T47D (cell line): ENCODE measurements around the gene ZNF837.

Source experiments
- DNase-seq, 2 experiments: peaks; one replicate each; pipeline versions ENCODE4 v3.0.0 to v3.0.0-alpha.2; 2011 to 2012; ENCODE audit warnings: low read depth in 1 of 2, low spot score in 1 of 2
- JUND ChIP-seq: IDR thresholded peaks from 2 replicates; pipeline ENCODE4 v1.6.1; 2012; ENCODE audit warnings: low read depth
- in situ Hi-C: cut with HindIII; loops from 2 replicates; pipeline ENCODE4 v1.10.0; 2016; ENCODE audit warnings: low sequenced_read_pairs, low pct_unique_long_range_greater_than_20kb

The ZNF837 gene

DNA sequence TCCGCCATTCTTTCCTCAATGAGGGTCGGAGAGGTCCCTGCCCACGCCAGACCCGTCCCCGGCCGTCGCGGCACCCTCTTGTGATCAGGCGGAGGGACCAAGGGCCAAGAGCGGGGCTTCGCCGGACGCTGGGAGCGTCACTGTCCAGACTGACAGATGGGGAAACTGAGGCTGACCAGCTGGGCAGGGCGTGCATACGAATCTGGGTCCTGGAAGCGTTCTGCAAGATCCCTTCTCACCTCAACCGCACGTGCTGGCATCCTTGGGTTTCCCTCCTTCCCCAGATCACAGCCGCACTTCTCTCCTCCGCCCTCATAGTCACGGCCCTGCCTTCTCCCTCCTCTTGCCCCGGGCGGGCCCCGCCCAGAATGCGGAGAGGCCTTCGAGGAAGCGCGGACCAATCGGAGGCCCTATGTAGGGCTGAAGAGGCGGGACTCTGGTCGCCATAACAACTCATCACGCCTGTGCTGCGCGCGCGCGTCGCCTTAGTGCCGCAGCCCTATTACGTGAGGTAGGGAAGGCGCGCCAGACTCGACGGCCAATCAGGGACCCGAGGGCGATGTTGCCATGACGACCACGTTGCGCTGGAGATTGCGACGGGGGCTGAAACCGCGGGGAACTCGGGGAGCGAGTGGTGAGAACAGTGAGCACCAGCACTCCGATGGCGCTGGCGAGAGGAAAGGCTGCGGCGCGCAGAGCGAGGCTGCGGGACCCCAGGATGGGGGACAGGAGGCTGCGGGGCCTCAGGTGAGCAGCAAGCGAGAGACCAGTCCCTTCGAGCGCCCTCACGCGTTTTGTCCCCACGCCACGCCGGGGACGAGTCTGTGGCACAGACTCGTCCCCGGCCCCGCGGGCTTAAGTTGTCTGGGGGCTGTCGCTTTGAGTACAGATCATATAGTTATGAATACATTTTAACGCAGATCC, 20.3 kb upstream of the ZNF837 start:
- DNase-seq: peak; percentile 98 to 99
- TF ChIP-seq JUND: no peak
- in situ Hi-C loops: no loop called here

DNA sequence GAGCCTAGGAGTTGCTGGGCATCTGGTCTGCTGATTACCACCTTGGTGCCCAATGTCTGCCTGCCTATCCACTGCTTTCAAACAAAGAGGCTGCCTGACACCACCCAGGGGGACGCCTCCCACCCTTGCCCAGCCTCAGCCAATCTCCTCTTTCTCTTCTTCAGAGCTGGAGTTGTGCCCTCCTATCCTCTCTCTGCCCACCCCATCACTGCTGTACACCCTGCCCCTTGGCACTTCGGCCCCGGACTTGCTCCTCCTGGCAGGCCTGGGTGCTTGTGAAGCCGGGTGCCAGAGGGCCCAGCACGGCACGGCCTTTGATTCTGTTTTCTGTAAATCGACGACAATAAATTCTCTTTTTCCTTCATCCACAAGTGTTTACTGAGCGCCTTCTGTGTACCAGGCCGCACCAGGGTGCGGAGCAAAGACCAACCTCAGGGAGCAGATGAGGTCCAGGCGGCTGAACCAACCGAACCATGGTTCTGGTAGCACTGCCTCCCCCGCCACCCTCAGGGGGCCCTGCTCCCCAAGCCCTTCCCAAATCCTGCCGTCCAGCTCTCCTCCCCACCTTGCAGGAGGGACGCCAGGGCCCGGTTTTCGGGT, 19.6 kb upstream of the ZNF837 start:
- no peak for TF ChIP-seq JUND
- DNase-seq: no peak
- in situ Hi-C loops: no loop called here

DNA sequence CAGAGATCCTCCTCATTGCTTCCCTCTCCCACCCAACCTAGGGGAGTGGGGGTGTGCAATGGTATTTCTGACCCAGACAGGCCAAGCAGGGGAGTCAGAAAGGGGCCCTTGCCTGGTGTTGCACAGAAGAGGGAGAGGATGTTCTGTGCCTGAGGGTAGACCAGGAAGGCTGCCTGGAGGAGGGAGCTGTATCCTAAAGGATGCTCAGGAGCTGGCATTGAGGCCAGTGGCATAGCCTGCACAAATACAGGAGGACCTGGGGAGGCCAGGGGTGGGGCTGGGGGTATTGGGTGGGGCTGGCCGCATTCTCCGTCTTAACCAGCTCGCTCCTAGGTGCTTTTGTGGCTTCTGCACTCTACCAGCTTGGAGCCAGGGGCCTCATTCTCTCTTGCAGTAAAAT, 19.1 kb upstream of the ZNF837 start:
- in situ Hi-C loops: no loop called here
- TF ChIP-seq JUND: no peak
- no peak for DNase-seq

DNA sequence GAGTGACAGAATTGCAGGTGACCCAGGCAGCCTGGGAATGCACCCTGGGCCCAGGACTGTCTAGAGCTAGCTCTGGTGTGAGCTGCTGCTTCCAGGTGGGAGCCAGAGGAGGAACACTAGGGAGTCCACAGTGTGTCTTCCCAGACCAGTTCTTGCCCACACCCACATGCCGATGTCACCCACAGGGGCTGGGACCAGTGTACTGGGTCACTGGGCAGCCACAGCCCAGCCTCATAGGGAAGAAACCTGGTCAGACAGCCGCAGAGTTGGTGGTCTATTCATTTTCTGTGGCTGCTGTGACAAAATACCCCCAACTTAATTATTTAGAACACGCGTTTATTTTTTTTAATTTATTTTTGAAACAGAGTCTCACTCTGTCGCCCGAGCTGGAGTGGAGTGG, 17.7 kb upstream of the ZNF837 start:
- in situ Hi-C loops: no loop called here
- DNase-seq: no peak
- TF ChIP-seq JUND: no peak

DNA sequence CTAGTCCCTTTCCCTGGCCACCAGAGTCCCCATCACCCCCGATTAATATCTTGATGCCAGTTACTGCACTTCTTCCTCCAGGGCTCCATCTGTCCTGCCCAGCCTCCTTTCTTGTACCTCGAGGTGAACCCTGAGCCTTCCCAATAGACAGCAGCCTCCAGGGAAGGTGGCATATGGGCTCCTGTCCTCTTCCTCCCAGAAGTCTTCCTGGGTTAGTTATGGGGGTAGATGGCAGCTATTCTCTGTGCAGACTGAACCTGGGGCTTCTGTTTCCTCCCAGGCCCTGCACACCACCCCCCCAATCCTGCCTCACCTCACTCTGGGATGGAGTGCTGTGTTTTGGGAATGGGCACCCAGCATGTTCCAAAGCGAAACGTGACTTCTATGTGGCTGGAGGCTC, 17.3 kb upstream of the ZNF837 start:
- no peak for DNase-seq
- in situ Hi-C loops: no loop called here
- TF ChIP-seq JUND: no peak

DNA sequence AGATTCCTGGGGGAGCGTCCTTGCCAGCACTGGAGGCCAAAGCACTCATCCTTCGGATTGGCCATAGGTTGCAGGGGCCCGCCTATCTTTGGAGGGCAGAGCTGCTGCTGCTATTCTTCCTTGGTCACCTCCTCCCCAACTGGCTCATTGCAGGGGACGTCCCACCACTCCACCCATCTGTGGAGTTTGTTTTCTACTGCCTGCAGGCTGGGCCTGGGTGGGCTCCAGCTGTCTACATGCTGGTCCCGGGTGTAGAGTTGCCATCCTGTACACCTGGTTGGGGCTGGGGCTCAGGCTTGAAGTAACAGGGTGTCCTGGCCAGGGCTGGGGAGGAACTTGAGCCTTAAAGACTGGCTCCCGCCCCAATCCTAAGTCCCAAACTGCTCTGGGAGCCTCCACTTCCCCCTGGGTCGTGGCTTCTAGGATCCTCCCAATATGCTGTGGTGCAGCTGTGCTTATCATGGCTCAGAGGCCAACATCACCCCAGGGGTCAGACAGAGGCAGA, 16.8 kb upstream of the ZNF837 start:
- no peak for TF ChIP-seq JUND
- in situ Hi-C loops: no loop called here
- DNase-seq: no peak

DNA sequence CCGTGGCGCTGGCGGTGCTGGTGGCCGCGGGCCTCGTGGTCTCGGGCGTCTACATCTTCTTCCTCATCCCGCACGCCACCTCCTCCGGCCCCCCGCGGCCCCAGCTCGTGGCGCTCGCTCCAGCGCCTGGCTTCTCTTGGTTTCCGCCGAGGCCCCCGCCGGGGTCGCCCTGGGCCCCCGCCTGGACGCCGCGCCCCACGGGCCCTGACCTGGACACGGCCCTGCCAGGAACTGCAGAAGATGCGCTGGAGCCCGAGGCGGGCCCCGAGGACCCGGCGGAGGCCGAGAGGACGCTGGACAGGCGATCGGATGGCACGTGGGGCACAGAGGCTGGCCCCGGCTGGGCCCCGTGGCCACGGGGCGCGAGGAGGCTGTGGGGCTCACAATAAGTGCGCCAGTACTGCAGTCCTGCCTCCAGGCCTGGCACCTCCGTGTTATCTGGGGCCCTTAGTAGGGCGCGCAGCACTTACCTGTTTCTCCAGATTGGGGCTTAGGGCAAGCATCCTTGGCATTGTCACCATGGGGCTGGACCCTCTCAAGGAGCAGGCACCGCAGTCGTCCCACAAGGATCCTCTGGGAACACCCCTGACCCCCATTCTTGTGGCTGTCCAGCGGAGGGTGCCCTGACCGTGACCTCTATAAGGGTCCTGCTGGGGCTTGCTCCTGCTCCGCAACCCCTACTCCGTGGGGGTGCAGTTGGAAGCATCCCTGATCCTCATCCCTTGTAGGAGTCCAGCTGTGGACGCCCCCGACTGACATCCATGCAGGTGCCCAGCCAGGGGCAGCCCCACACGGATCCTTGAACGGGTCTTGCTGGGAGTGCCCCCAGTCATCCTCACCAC, 16.1 kb upstream of the ZNF837 start:
- DNase-seq: no peak
- in situ Hi-C loops: no loop called here
- no peak for TF ChIP-seq JUND

DNA sequence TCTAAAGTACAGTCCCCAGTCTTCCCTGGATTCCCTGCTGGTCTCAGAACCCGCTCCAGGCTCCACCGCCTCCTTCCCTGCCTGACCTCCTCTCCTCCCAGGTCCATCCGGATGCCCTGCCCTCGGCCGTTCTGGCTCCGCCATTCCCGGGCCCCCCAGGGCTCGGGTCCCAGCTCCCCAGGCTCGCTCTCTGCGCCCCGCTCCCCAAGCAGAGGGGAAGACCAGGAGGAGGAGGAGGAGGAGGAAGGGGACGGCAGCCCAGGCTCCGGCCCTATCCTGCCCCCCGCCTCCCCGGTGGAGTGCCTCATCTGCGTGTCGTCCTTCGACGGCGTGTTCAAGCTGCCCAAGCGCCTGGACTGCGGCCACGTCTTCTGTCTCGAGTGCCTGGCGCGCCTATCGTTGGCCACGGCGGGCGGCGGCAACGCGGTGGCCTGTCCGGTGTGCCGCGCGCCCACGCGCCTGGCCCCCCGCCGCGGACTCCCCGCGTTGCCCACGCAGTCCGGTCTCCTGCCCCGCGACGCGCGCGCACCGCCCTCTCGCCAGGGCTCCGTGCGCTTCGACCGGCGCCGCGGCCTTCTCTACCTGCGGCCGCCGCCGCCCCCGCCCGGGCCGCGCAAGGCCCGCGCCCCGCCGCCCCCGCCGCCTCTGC, 15.3 kb upstream of the ZNF837 start:
- no peak for TF ChIP-seq JUND
- in situ Hi-C loops: no loop called here
- DNase-seq: no peak

DNA sequence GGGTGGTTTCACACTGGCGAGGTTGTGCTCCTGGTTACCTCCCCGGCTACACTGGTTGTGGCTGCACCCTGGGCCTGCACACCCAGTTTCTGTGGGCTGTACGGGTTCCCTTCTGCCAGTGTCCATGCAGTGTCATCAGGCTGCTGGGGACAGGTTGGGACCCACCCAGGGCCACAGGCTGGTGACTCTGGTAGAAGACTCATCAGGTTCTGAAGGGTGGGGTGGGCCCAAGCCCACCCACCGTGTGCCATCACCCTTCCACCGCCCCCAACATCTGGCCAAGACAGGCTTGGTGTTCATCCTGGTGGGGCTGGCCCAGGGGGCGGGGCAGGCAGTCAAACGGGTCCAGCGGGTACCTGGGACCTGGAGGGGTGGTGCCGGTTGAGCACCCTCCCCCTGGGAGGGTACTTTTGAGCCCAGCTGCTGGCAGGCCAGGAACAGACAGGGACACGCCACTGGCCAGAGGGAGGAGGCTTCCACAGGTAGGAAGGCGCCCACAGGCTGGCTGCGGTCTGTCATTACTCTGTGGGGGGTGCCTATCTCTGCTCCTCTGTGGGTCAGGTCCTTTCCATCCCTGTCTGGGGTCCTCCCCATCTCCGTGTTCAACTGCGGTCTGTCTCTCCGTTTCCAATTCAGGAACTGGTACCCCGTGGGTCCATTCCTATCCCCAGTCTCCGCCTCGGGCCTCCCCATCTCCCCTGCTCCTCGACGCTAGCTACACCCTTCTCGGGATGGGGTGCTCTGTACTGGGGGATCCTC, 14.6 kb upstream of the ZNF837 start, which contains the start of gene RNF225:
TSS of gene RNF225 (plus strand) at position 437 of the 759 bp plus-strand sequence. CDS start 434 bp downstream, outside the sequence.
- TF ChIP-seq JUND: no peak; the same call in 1 of the 2 replicates
- peak; percentile 92 to 96 for DNase-seq

DNA sequence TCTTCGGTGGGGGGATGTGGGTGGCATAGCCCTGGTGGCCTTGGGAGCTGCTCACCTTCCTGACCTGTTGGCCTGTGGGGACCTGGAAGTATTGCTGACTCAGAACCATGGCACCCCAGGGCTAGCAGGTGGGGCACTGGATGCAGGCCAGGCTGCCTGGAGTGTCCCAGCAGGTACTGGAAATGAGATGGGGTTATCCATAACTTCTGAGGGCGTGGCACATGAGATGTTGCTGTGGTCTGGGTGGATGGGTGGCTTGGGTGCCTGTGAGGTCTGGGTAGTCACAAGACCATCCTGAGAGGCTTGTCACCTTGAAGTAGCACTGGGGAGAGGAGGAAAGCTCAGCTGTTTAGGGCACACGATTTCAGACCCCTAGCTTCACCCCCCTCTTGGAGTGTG, 14.0 kb upstream of the ZNF837 start:
- in situ Hi-C loops: no loop called here
- DNase-seq: no peak
- no peak for TF ChIP-seq JUND

More for the DNA sequence above, 14.6 kb upstream of the ZNF837 start, which contains the start of gene RNF225:
- in situ Hi-C loops: no loop called here

DNA sequence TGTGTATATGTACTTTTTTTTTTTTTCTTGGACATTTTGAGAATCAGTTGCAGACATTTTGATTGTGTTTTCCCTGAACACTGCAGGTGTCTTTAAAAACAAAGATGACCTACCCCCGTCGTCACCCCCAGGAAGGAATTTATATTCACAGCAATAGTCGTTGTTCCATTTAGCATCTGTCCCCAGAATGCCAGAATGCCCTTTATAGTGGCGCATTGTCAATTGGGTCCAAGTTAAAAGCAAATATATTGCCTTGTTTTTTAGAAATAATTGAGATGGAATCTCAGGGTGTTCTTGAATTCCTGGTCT, 12.8 kb upstream of the ZNF837 start:
- TF ChIP-seq JUND: no peak
- DNase-seq: no peak
- in situ Hi-C loops: no loop called here
